Spleen (tissue), 7 donors: ENCODE results near the gene ASTL.

Experiments used
- POLR2A ChIP-seq, 3 donors: fragments of 450-650 bp; IDR thresholded peaks; one replicate each; pipeline ENCODE4 v1.5.1; 2017; ENCODE audit warnings: antibody characterized with exemption in 3 of 3, mild to moderate bottlenecking in 1 of 3
- TF ChIP-seq, protein P1 (sequence below), 11 experiments: fragments of 200-600 bp in 7 of 11; fragments of 450-650 bp in 4 of 11; sonication (generic) in 4 of 11; IDR thresholded peaks in 8 of 11; conservative IDR thresholded peaks in 3 of 11; 1 replicate in 7 of 11; 2 replicates in 4 of 11; pipeline versions ENCODE4 v1.4.0 to v1.8.0; 2016 to 2021; ENCODE audit warnings: antibody characterized with exemption in 11 of 11, inconsistent platforms in 4 of 11, mild to moderate bottlenecking in 1 of 11
- donor health status: DM: no; HTN: no; CAD: no; lungs with moderate emphysema.
- donor health status: DM: no; HTN: no; CAD: no.
- donor health status: DM: no; HTN: no; CAD: no.

DNA sequence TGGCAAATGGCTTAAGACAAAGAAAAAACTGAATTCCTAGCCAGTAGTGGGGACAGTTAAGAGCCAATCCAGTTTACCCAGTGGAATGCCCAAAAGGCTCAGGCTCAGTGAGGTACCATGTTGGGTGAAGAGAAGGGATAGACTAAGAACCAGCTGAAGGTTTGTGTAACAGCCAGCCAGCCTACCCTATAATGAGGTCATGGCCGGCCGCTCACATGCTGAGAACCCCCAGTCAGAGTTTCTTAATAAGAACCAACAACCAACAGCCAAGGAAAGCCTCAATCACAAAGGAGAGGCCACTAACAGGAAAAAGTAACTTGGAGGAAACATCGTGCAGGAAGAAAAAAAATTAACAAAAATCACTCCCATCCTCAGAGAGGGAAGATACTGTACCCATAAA lies 32.3 kb upstream of the ASTL start:
- TF ChIP-seq, protein P1, sequence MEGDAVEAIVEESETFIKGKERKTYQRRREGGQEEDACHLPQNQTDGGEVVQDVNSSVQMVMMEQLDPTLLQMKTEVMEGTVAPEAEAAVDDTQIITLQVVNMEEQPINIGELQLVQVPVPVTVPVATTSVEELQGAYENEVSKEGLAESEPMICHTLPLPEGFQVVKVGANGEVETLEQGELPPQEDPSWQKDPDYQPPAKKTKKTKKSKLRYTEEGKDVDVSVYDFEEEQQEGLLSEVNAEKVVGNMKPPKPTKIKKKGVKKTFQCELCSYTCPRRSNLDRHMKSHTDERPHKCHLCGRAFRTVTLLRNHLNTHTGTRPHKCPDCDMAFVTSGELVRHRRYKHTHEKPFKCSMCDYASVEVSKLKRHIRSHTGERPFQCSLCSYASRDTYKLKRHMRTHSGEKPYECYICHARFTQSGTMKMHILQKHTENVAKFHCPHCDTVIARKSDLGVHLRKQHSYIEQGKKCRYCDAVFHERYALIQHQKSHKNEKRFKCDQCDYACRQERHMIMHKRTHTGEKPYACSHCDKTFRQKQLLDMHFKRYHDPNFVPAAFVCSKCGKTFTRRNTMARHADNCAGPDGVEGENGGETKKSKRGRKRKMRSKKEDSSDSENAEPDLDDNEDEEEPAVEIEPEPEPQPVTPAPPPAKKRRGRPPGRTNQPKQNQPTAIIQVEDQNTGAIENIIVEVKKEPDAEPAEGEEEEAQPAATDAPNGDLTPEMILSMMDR (IDR thresholded peaks at IDR 0.05 in 8 of 11, conservative IDR thresholded peaks at IDR 0.05 in 3 of 11) = no peak
- TF ChIP-seq POLR2A (IDR thresholded peaks at IDR 0.05) = no peak
